ENCODE results near the gene SPDL1. TPM values are rescaled to one million over a fixed set of nuclear protein-coding genes. Genes with fewer than 3 reads are reported as not detected.
"Not testable (repeated sequence)": the region's sequence is repeated elsewhere in the genome, so short reads cannot be mapped to it uniquely, and the experiment has no call there.

SPDL1 gene
- total RNA-seq, 2 experiments from 2014 or later = 44.2 to 48.8 TPM

DNA sequence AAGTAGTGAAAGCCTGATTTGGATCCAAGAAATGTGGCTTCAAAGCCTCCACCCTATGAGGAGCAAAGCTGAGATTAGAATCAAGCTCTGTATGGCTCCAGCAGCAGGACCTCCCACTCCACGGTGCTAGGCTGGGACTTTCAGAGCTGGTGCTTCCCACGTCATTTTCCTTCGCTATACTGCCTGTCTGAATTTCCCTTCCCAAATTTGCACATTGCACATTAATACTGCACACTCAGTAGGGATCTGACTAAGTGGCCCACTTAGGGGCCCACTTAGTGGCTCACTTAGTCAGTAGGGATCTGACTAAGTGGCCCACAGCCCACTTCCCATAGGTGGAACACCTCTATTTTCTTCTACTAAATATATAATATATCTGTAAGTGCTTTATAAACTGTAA lies 14.1 kb upstream of the SPDL1 start:
- POLR2A ChIA-PET = no interaction called here
- CTCF ChIA-PET = no interaction called here

DNA sequence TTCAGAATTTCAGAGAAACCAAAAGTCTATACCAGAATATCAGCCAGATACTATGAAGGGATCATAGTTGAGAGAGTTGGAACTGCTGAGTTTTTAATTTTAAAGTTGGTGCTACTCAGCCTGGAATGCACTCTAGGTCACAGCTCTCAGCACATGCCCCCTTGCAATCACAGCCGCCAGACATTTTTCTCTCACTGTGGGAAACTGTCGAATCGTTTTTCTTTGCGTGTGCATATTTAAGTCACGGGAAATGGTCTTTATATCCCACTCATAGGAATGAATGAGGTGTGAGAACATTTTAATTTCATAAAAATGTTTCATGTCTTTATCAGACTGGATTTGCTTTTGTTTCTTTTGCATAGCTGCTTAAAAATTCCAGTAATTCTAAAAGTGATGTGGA lies 12.2 kb upstream of the SPDL1 start:
- CTCF ChIA-PET = no interaction called here
- POLR2A ChIA-PET = no interaction called here

DNA sequence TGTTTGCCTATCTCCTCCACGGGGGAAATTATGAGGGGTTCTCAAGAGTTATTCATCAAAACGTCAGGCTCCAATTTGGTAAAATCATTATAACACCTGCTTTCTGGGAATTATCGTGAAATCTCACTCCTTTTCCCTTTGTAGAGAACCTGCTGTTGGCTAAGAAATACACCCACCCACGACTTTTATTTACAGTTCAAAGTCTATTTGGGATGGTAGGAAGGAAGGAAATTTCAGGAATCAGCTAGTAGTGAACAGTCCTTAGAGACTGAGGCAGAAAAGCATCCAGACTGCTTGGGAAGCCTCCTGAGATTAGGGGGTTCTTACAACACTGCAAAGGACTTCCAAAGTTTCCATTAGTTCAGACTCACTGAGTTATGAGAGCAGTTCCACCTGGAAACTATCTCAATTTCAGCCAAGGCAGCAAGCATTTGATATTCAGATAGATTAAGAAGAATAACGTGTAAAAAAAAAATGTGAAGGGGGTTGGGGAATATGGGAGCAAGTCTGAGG lies 9.4 kb upstream of the SPDL1 start:
- POLR2A ChIA-PET = no interaction called here
- CTCF ChIA-PET = no interaction called here

DNA sequence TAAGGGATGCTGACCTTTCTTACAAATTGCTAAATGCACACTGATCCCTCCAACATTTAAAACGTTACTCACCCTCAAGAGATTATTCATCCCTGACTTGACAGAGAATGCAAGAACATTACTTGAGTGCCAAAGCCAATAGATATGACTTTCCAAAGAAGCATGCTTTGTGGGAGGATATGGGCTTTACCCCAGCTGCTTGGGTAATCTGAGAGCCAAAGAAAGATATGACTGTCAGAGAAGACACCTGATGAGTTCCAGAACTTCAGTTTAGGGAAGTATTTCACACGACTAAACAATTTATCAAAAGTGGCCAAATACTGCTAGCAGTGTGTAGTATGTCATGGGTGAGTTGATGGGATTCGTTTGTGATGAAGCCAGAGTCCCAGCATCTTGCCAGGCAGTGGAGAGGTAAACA lies 7.4 kb upstream of the SPDL1 start:
- ChIA-PET CTCF (no interaction called here), POLR2A (no interaction called here)

DNA sequence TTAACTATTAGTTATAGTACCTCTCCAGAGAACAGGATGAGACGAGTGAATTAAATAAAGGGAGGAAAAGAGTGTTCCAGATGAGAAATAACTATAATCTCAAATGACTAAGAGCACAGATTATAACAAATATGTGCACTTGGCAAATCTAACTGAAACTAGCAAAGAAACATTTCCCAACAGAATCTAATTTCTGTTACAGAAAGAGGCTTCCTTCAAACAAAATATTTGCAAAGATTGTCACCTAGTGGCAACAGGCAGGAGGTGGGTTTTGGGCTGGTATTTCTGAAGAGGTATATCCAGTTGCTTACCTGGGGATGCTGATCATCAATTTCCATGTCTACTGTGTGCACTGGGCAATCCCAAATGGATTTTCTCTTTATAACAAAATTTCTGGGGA lies 5.6 kb upstream of the SPDL1 start:
- ChIA-PET CTCF (no interaction called here), POLR2A (no interaction called here)

DNA sequence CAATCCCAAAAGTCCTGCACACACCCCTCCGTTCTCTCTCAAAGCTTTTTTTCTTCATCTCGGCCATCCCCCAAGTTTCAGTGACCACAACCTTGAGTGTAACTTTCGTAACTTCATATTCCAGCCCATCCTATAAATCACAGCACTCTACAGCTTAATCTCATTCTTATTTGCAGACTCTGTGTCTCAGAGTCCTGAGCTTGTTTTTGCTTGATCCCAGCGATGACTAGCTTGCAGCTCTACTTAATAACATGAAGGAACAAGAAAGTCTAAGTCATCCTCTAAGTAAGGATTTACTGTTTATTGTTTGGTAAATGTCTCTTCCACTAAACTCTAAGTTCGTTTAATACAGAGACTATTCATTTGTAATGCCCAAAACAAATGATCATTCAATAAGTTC lies 2.6 kb upstream of the SPDL1 start:
- POLR2A ChIA-PET = interaction anchor here (0.7 kb wide), 1 partner anchor 592 kb away, joined by 3 read pairs; no protein-coding TSS in a partner anchor
- CTCF ChIA-PET = interaction anchor here (1.0 to 2.9 kb wide), 3 partner anchors 57 to 901 kb away, joined by 3 to 13 read pairs (median 3); no protein-coding TSS in a partner anchor

DNA sequence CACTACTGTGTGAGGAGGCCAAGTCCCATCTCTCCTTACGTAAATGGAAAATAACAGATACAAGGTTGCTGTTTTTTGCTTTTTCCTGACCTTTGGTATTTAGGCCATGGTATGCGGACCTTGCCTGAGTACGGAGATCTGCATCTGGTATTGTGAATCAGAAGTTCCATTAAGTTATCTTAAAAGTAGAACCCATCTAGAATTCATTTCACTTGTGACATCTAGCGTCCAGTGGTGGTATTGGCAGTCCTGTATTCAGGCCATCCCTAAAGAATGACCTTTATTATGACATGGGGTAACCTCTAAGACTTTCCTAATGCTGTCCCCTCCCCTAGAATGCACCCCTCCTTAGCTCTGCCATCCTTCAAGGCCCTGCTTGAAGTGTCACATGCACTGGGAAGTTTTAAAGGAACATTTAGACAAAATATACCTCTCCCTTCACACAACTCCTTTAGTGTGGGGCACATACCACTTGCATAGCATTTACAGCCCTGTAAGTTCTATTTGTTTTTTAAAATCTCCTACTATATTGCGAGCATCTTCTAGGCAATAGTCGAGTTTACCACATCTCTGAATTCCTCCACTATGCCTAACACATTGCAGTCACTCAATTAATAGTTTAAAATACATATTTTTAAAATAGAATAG lies 1.9 kb upstream of the SPDL1 start:
- POLR2A ChIA-PET = no interaction called here
- CTCF ChIA-PET = interaction anchor here (1.0 to 2.9 kb wide), 2 partner anchors 17 to 594 kb away, joined by 3 to 13 read pairs; no protein-coding TSS in a partner anchor

DNA sequence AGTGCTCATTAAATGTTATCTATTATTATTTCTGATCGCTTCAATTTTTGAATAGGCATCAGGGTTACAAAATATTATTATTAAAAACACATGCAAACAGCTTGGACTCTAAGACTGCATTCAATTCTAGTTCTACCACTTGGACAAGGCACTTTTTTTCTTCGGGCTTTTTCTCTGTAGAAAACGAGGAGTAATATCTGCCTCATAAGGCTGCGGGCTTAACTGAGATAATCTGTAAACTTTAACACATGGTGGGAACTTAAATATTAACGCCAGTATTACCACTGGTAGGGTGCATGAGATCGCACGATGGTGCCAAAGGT lies 511 bp upstream of the SPDL1 start:
- ChIA-PET CTCF (interaction anchor here (0.7 to 2.9 kb wide), 2 partner anchors 595 to 1170 kb away, joined by 4 to 13 read pairs; no protein-coding TSS in a partner anchor), POLR2A (interaction anchor here (0.7 to 2.4 kb wide), 4 partner anchors 19 to 1003 kb away, joined by 3 to 17 read pairs (median 4); partner anchors contain the start of genes DOCK2 and PANK3)

DNA sequence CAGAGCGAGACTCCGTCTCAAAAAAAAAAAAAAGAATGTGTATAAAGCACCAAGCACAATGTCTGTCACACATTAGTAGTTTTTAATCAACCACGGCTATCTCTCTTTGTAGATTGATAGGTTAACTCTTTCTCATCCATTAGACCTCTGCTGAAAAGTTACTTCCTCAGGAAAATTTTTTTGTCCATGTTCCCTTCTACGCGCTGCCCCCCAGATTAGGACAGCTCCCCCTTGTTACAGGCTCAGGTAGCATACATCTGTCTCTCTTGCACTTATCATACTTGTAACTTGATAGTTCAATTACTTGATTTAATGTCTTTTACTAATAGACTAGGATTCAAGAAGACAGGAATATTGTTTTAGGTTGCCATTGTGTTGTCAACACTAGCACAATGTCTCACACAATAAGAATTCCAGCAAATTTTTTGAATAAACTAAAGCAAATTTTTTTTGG lies 1.5 kb downstream of the SPDL1 start:
- ChIA-PET CTCF (interaction anchor here (0.7 kb wide), 2 partner anchors 40 to 50 kb away, joined by 3 read pairs; no protein-coding TSS in a partner anchor), POLR2A (interaction anchor here (0.6 kb wide), 1 partner anchor 73 kb away, joined by 3 read pairs; no protein-coding TSS in a partner anchor)

DNA sequence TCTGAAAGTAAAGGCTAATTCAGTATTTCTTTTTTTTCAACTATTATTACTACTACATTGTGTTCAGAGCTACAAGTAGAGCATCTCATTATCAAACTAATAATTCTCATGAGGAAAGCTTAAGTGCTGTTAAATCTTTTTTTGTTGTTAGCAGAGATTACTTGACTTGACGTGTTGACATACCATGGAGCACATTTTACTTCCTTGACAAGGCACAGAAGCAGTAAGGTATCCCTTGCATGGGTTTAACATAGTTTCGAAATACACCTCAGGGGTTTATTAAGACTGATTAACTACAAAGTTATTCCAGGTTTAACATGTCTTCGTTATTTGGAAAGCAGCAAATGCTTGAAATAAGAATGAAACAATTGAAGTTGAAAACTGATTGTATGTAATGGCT lies 7.0 kb downstream of the SPDL1 start:
- ChIA-PET CTCF (no interaction called here), POLR2A (no interaction called here)

DNA sequence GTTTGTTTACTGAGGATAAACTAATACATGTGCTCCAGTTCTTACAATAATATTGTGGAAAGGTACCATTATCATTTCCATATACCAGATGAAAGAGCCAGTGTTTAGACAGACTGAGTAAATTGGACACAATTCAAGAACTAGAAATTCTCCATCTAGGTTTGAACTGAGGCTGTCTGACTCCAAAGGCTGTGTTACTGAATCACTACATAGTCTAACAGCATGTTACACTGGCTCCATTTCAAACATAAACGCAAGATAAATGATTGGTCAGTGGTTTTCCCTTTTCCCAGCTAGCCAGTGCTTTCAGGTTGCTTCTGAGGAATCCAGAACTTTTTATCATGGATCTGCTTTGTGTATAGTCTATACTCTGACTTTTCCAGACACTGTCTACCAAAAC lies 8.1 kb downstream of the SPDL1 start:
- CTCF ChIA-PET = interaction anchor here (0.6 kb wide), 1 partner anchor 62 kb away, joined by 3 read pairs; no protein-coding TSS in a partner anchor
- POLR2A ChIA-PET = no interaction called here

DNA sequence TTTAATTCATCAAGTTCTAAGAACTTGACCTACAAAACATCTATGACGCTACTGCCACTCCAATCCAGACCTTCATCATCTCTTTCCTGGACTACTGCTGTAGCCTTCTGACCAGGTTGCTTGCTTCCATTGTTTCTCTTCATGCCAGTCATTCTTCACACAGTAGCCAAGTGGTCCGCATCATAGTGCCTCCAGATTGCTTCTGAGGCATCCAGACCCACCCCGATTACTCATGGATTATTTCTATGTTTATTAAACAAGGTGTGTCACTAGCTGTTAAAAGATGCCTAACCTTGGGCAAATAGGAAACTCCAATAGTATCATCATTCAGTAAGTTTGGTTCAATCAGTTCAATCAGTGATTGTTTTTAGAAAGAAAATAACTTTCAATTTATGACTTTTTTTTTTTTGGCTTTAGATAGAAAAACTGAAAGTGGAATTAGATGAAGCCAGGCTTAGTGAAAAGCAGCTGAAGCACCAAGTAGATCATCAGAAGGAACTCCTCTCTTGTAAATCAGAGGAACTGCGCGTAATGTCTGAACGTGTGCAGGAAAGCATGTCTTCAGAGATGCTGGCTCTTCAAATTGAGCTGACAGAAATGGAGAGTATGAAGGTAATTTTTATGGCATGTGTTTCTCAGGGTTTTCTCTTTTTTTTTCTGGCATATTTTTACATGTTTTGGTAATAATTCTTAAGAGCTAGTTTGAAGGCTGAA lies 9.5 kb downstream of the SPDL1 start:
- ChIA-PET CTCF (interaction anchor here (0.6 kb wide), 1 partner anchor 208 kb away, joined by 4 read pairs; no protein-coding TSS in a partner anchor), POLR2A (no interaction called here)

DNA sequence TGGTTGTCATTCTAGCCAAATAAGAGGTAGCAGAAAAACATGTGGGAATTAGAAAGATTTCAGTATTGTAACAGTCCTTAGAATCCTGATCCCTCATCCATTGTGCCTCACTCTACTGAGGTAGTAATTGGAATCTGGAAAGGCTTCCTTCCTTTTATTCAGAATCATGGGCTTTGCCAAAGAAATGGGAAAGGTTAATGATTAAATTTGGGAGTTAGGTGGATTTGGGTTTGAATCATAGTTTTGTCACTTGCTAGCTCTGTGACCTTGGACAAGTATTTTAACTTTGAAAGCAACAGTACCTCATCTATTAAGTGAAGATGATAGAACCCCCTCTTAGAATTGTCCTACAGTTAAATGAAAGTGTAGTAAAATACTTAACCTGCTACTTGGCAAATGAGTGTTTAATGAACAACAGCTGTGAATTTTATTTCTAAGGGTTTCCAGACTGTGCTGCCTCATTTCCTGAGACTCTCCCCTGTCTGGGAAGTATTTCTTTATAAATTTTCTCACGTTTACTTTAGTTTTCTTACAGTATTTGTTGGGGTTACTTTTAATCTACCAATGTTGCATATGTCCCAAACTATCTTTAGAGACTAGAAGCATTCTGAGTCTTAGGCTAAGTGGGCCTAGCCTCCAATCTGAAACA lies 11.7 kb downstream of the SPDL1 start:
- CTCF ChIA-PET = no interaction called here
- POLR2A ChIA-PET = no interaction called here

DNA sequence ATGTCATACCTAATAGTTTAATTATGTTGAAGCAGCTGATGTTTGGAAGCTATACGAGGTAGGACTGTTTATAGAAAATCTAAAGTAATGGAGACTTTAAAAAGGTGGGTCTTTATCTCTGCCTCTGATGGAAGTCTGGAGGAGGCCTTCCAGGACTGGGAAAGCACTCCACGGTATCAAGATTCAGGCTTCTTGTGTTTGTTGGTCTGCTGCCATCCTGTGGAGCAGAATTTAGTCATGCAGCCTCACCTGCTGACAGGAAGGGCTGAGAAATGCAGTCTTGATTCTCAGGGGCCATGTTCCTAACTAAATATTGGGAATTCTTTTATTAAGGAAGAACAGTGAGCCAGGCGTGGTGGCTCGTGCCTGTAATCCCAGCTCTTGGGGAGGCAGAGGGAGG lies 15.9 kb downstream of the SPDL1 start:
- CTCF ChIA-PET = no interaction called here
- POLR2A ChIA-PET = no interaction called here

DNA sequence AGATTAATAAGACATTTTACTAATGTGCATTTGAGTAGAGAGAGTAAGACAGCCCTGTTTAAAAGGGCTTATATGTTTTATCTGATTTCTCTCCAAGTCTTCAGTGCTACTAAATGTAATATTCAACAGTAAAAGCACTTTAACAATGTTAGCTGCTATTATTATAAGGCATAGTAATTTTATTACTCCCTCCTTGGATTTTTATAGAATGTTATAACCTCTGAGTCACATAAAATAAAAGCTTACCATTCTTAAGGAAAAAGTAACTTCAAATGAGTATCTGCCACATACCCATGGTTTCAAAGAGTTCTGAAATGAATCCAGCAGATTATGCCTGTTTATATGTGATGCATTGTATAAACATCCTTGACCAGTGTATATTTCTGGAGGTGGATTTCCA lies 19.0 kb downstream of the SPDL1 start:
- ChIA-PET POLR2A (no interaction called here), CTCF (no interaction called here)

DNA sequence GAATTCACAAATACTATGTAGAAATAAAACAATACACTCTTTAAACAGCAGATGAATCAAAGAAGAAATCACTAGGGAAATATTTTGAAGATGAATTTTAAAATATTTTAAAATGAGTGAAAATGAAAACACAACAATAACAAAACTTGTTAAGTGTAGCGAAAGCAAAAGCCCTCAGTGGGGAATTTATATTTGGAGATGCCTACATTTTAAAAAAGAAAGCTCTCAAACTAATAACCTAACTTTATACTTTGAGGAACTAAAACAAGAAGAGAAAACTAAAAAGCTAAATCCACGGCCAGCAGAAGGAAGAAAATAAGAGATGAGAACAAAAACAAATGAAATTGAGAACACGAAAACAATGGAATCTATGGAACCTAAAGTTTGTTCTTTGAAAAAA lies 22.7 kb downstream of the SPDL1 start:
- POLR2A ChIA-PET = no interaction called here
- CTCF ChIA-PET = no interaction called here

DNA sequence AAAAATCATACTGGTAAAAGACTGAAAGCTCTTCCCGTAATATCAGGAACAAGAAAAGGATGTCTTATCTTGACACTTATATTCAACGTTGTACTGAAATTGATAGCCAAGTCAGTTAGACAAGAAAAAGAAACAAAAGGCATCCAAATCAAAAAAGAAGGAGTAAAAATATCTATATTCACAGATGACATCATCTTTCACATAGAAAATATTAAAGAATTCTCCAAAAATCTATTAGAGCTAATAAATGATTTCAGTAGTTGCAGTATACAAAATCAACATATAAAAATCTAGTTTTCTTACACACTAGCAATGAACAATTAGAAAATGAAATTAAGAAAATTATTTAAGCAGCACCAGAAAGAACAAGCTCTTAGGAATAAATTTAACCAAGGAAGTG lies 24.3 kb downstream of the SPDL1 start:
- CTCF ChIA-PET = no interaction called here
- POLR2A ChIA-PET = no interaction called here

DNA sequence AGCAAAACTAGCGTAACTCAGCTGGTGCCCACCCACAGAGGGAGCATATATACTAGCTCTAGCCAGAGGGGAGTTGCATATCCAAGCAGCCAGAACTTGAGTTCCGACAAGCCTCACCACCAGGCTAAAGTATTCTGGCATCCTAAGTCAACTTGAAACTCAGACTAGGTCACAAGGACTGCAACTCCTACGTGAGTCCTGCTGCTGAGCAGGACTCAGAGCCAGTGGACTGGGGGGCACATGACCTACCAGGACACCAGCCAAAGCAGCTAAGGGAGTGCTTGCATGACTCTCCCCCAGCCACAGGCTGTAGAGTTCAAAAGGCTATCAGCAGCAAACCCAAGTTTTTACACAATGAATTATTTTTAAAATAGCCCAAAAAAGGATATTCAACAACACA lies 26.1 kb downstream of the SPDL1 start:
- CTCF ChIA-PET = no interaction called here
- POLR2A ChIA-PET = no interaction called here

DNA sequence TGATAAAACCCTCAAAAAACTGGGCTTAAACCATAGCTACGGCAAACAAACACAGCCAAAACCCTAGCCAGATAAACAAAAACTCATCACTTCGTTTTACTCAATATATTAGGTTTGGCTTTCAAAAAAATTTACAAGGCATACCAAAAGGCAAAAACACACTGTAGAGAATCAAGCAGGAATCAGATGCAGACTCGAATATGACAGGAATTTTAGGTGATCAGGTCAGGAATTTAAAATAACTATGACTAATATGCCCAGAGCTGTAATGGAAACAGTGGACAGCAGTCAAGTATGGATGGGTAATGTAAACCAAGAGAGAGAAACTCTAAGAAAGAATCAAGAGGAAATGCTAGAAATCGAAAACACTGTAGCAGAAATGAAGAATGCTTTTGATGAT lies 27.0 kb downstream of the SPDL1 start:
- ChIA-PET POLR2A (no interaction called here), CTCF (no interaction called here)

DNA sequence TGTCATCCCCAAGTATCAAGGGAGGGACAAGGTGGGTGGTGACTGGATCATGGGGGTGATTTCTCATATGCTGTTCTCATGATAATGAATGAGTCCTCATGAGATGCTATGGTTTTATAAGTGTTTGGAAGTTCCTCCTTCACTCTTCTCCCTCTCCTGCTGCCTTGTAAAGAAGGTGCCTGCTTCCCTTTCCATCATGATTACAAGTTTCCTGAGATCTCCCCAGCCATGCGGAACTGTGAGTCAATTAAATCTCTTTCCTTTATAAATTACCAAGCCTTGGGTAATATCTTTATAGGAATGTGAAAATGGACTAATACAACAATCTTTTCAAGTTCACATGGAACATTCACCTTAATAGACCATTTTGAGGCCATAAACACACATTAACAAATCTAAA lies 32.0 kb downstream of the SPDL1 start:
- POLR2A ChIA-PET = no interaction called here

DNA sequence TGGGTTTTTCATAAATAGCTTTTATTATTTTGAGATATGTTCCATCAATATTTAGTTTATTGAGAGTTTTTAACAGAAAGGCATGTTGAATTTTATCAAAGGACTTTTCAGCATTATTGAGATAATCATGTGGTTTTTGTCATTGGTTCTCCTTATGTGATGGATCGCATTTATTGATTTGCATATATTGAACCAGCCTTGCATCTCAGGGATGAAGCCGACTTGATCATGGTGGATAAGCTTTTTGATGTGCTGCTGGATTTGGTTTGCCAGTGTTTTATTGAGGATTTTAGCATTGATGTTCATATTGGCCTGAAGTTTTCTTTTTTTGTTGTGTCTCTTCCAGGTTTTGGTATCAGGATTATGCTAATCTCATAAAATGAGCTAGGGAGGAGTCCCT lies 40.7 kb downstream of the SPDL1 start:
- POLR2A ChIA-PET = not testable (repeated sequence)
- CTCF ChIA-PET = interaction anchor here (0.5 kb wide), 1 partner anchor 40 kb away, joined by 3 read pairs; no protein-coding TSS in a partner anchor

More for the DNA sequence above, 32.0 kb downstream of the SPDL1 start:
- CTCF ChIA-PET = no interaction called here

Measured in activated CD8-positive, alpha-beta memory T cell treated with anti-CD3 and anti-CD28 coated beads for 36 hours (primary cell).